H1 (cell line): ENCODE data around the gene CAPZB. TPM values are rescaled to one million over a fixed set of nuclear protein-coding genes. Genes with fewer than 3 reads are reported as not detected.
"Not testable (repeated sequence)": the region's sequence is repeated elsewhere in the genome, so short reads cannot be mapped to it uniquely, and the experiment has no call there.

Source experiments
- CTCF ChIA-PET: fragments of 300-600 bp; sonication (Branson Sonifier 250); formaldehyde crosslinking; loops from one replicate; lab custom pipeline; 2021; ENCODE audit not compliant: partially characterized antibody; lab: Charles Lee
- POLR2A ChIA-PET: fragments of 300-600 bp; sonication (Branson Sonifier 250); formaldehyde crosslinking; loops from one replicate; lab custom pipeline; 2021; ENCODE audit warnings: inconsistent platforms; ENCODE audit not compliant: partially characterized antibody; lab: Charles Lee
- DNase-seq, 2 experiments: peaks; one replicate each; pipeline versions ENCODE4 v3.0.0 to v3.0.0-alpha.2; 2010 to 2022; ENCODE audit warnings: low spot score in 2 of 2, low read depth in 1 of 2, mixed read lengths in 1 of 2
- FAIRE-seq: peaks from 2 replicates; lab custom pipeline; 2011; peaks lifted over from hg19 to GRCh38; lab: Jason Lieb, UNC
- H2AFZ ChIP-seq: 2 replicates; pipeline ENCODE4 v1.8.1; 2012; ENCODE audit warnings: low read length, inconsistent platforms
- H2AK5ac ChIP-seq: 2 replicates; pipeline ENCODE4 v1.6.1; 2013; ENCODE audit warnings: low read depth, low read length
- H2BK120ac ChIP-seq: replicated peaks from 2 replicates; pipeline ENCODE3; 2013; ENCODE audit warnings: low read depth, low read length, inconsistent platforms
- H2BK12ac ChIP-seq: 2 replicates; pipeline ENCODE4 v1.6.1; 2013; ENCODE audit warnings: low read depth, low read length
- H2BK15ac ChIP-seq: 2 replicates; pipeline ENCODE4 v1.6.1; 2013; ENCODE audit warnings: low read length
- H2BK20ac ChIP-seq: 2 replicates; pipeline ENCODE4 v1.6.1; 2013; ENCODE audit warnings: low read length
- H2BK5ac ChIP-seq: 2 replicates; pipeline ENCODE4 v1.6.1; 2013; ENCODE audit warnings: low read depth, low read length
- H3K14ac ChIP-seq: 2 replicates; pipeline ENCODE4 v1.6.1; 2013; ENCODE audit warnings: inconsistent platforms; ENCODE audit not compliant: insufficient read length
- H3K18ac ChIP-seq: 2 replicates; pipeline ENCODE4 v1.6.1; 2013; ENCODE audit warnings: low read length; ENCODE audit errors: extremely low read depth
- H3K23ac ChIP-seq: 2 replicates; pipeline ENCODE4 v1.6.1; 2013; ENCODE audit warnings: inconsistent platforms; ENCODE audit not compliant: insufficient read length
- H3K23me2 ChIP-seq: 2 replicates; pipeline ENCODE4 v1.6.1; 2013; ENCODE audit warnings: low read depth, low read length
- H3K27ac ChIP-seq: 2 replicates; pipeline ENCODE4 v1.6.1; 2011; ENCODE audit warnings: low read depth, low read length, inconsistent platforms
- H3K27me3 ChIP-seq, 4 experiments: replicated peaks in 1 of 4; 1 replicate in 1 of 4; 2 replicates in 3 of 4; pipeline versions ENCODE4 v1.6.1 to v1.8.1; 2011 to 2013; ENCODE audit warnings: low read length in 3 of 4, mild to moderate bottlenecking in 3 of 4, inconsistent platforms in 2 of 4, mixed read lengths in 2 of 4, moderate library complexity in 1 of 4; ENCODE audit not compliant: control insufficient read depth in 3 of 4, insufficient read depth in 3 of 4; ENCODE audit errors: extremely low read depth in 1 of 4
- H3K36me3 ChIP-seq, 4 experiments: 2 replicates each; pipeline versions ENCODE4 v1.6.1 to v1.8.1; 2011 to 2013; ENCODE audit warnings: mild to moderate bottlenecking in 4 of 4, low read length in 3 of 4, moderate library complexity in 2 of 4, control low read depth in 1 of 4, inconsistent platforms in 1 of 4; ENCODE audit not compliant: insufficient read depth in 4 of 4, control insufficient read depth in 2 of 4
- H3K4ac ChIP-seq: replicated peaks from 2 replicates; pipeline ENCODE3; 2013; ENCODE audit warnings: low read length, low read depth, mixed read lengths, inconsistent platforms; ENCODE audit not compliant: insufficient read length
- H3K4me1 ChIP-seq, 4 experiments: replicated peaks in 1 of 4; 1 replicate in 1 of 4; 2 replicates in 3 of 4; pipeline versions ENCODE4 v1.6.1 to v1.8.1; 2011 to 2013; ENCODE audit warnings: low read length in 3 of 4, inconsistent platforms in 2 of 4, mixed read lengths in 1 of 4; ENCODE audit not compliant: insufficient read depth in 4 of 4, control insufficient read depth in 3 of 4
- H3K4me2 ChIP-seq, 2 experiments: 2 replicates each; pipeline versions ENCODE4 v1.6.1 to v1.8.1; 2011 to 2013; ENCODE audit warnings: low read depth in 2 of 2, low read length in 2 of 2, control low read depth in 1 of 2, inconsistent platforms in 1 of 2, mild to moderate bottlenecking in 1 of 2; ENCODE audit not compliant: insufficient read depth in 1 of 2
- H3K4me3 ChIP-seq, 4 experiments: fragments of 200-600, 300-600 bp in 1 of 4; sonication (generic), shearing (Covaris generic), sonication (Bioruptor Twin) in 1 of 4; 2 replicates each; pipeline versions ENCODE4 v1.5.1 to v1.8.1; 2011 to 2016; ENCODE audit warnings: low read length in 4 of 4, low read depth in 3 of 4, control low read depth in 2 of 4, inconsistent platforms in 2 of 4, mild to moderate bottlenecking in 2 of 4, mixed read lengths in 1 of 4, moderate library complexity in 1 of 4; ENCODE audit not compliant: insufficient read depth in 2 of 4; ENCODE audit errors: extremely low read depth in 1 of 4
- H3K56ac ChIP-seq: replicated peaks from 2 replicates; pipeline ENCODE3; 2013; ENCODE audit warnings: low read depth, mild to moderate bottlenecking, mixed read lengths, low read length, inconsistent platforms; ENCODE audit not compliant: insufficient read length
- H3K79me1 ChIP-seq: 2 replicates; pipeline ENCODE4 v1.6.1; 2013; ENCODE audit warnings: low read depth, low read length, control low read depth
- H3K79me2 ChIP-seq, 2 experiments: 2 replicates each; pipeline versions ENCODE4 v1.6.1 to v1.8.1; 2012 to 2013; ENCODE audit warnings: low read length in 2 of 2, mild to moderate bottlenecking in 2 of 2, inconsistent platforms in 1 of 2; ENCODE audit not compliant: insufficient read depth in 2 of 2, control insufficient read depth in 1 of 2
- H3K9ac ChIP-seq, 4 experiments: replicated peaks in 1 of 4; 1 replicate in 1 of 4; 2 replicates in 3 of 4; pipeline versions ENCODE4 v1.6.1 to v1.8.1; 2011 to 2013; ENCODE audit warnings: low read depth in 3 of 4, low read length in 3 of 4, control low read depth in 2 of 4, mild to moderate bottlenecking in 2 of 4, moderate library complexity in 2 of 4, inconsistent platforms in 1 of 4; ENCODE audit errors: extremely low read depth in 1 of 4
- H3K9me3 ChIP-seq, 2 experiments: 2 replicates each; pipeline versions ENCODE4 v1.6.1 to v1.8.1; 2012 to 2013; ENCODE audit warnings: mild to moderate bottlenecking in 2 of 2, moderate library complexity in 2 of 2, control low read depth in 1 of 2, inconsistent platforms in 1 of 2, low read depth in 1 of 2, low read length in 1 of 2, mixed read lengths in 1 of 2; ENCODE audit not compliant: insufficient read depth in 2 of 2
- H4K20me1 ChIP-seq, 2 experiments: replicated peaks in 1 of 2; 2 replicates each; pipeline versions ENCODE3 to v1.8.1; 2011 to 2013; ENCODE audit warnings: inconsistent platforms in 2 of 2, low read length in 2 of 2, mild to moderate bottlenecking in 1 of 2; ENCODE audit not compliant: insufficient read depth in 2 of 2, control insufficient read depth in 1 of 2
- H4K5ac ChIP-seq: 2 replicates; pipeline ENCODE4 v1.6.1; 2013; ENCODE audit warnings: low read length, low read depth, mixed read lengths, inconsistent platforms; ENCODE audit not compliant: insufficient read length
- H4K8ac ChIP-seq: 2 replicates; pipeline ENCODE4 v1.8.0; 2013; ENCODE audit warnings: mild to moderate bottlenecking, moderate library complexity, low read length, inconsistent platforms; ENCODE audit not compliant: insufficient read depth; ENCODE audit errors: extremely low read depth
- H4K91ac ChIP-seq: replicated peaks from 2 replicates; pipeline ENCODE3; 2013; ENCODE audit warnings: low read length, mixed read lengths, inconsistent platforms; ENCODE audit not compliant: insufficient read length
- WGBS, 2 experiments: shearing (Covaris generic) in 1 of 2; methylation state at CpG; one replicate each; pipeline versions ENCODE4 v1.1.6 to v1.1.7; 2013 to 2015; ENCODE audit warnings: low lambda C conversion rate in 2 of 2, mixed read lengths in 2 of 2, inconsistent platforms in 1 of 2, low coverage in 1 of 2, missing lambda C conversion rate in 1 of 2; ENCODE audit not compliant: insufficient replicate concordance in 2 of 2, insufficient coverage in 1 of 2, insufficient read length in 1 of 2; ENCODE audit errors: extremely low coverage in 1 of 2, missing lambda C conversion rate in 1 of 2; 5-methylcytosine and 5-hydroxymethylcytosine counted together
- polyA plus RNA-seq, 7 experiments: library from polyadenylated mRNA; depleted of rRNA in 3 of 7; stranded (reverse) in 5 of 7; unstranded in 2 of 7; fragments of >200 nt in 5 of 7; fragments of 200-250 nt in 2 of 7; gene quantifications; 1 replicate in 5 of 7; 2 replicates in 1 of 7; 4 replicates in 1 of 7; pipeline versions ENCODE4 v1.2.1 to v1.2.3, GENCODE V29; 2011 to 2013; ENCODE audit warnings: missing spikeins in 2 of 7, mixed read lengths in 2 of 7
- total RNA-seq: library from RNA; stranded (reverse); fragmentation: NEBNext Ultra II Directional; extraction: Animal tissue kit (Norgen Biotek cat#: 25700); gene quantifications from 2 replicates; pipeline ENCODE4 v1.2.1, GENCODE V29; 2021

Gene CAPZB
- total and polyA plus RNA-seq, 2 of the 8 experiments (the other 6 are each of a cell fraction or from before 2014, with no cell fraction given): 162 to 371 TPM

GRCh38 chr1:19522570-19522969 is 37.2 kb upstream of the CAPZB start:
- H4K91ac ChIP-seq, FAIRE-seq: not testable (repeated sequence)

More at GRCh38 chr1:19522570-19522969, 37.2 kb upstream of the CAPZB start:
- H3K4me1 ChIP-seq, H3K27ac ChIP-seq, H3K23me2 ChIP-seq, H3K14ac ChIP-seq, H2AK5ac ChIP-seq, H3K79me2 ChIP-seq, H4K5ac ChIP-seq, H3K23ac ChIP-seq, H3K4ac ChIP-seq, H2BK20ac ChIP-seq, H4K8ac ChIP-seq, H4K20me1 ChIP-seq, H2AFZ ChIP-seq, H2BK120ac ChIP-seq, H3K9ac ChIP-seq, H3K18ac ChIP-seq, H2BK5ac ChIP-seq, H3K79me1 ChIP-seq, H3K4me3 ChIP-seq, DNase-seq, POLR2A ChIA-PET, H3K4me2 ChIP-seq, H3K27me3 ChIP-seq, H2BK12ac ChIP-seq, H3K56ac ChIP-seq, H2BK15ac ChIP-seq, H3K36me3 ChIP-seq, H3K9me3 ChIP-seq: not testable (repeated sequence)
- CTCF ChIA-PET: interaction anchor here (0.7 to 1.0 kb wide), 2 partner anchors 14 to 35 kb away, joined by 3 to 4 read pairs; no protein-coding TSS in a partner anchor
- 88% methylated on average over 4 of the region's 4 CpGs; no CpG with 5 or more reads in 1 of the 2 experiments for WGBS, 2 experiments
